DMS 273 (cell line): ENCODE results near the gene GSKIP.

Source experiments
- DNase-seq: peaks from one replicate; lab custom pipeline; 2025; ENCODE audit not compliant: unreplicated experiment; lab: John Stamatoyannopoulos, UW

GSKIP gene

DNA sequence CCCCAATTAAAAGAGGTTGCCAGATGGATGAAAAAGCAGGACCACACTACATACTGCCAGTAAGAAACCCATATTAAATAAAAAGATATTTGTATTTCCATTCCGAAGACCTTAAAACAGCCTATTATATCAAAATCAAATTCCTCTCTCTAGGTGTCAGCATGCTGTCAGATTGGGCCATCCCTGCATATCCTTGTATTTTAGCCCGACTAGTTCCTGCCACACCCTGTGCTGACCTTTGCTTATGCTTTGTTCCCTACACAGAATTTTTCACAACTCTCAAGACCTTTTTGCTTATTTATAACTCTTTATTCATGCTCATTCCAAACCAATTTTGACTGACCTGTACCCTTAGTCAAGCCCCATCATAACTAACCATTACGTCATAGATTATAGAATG, 12.8 kb downstream of the GSKIP start:
- DNase-seq = no peak

DNA sequence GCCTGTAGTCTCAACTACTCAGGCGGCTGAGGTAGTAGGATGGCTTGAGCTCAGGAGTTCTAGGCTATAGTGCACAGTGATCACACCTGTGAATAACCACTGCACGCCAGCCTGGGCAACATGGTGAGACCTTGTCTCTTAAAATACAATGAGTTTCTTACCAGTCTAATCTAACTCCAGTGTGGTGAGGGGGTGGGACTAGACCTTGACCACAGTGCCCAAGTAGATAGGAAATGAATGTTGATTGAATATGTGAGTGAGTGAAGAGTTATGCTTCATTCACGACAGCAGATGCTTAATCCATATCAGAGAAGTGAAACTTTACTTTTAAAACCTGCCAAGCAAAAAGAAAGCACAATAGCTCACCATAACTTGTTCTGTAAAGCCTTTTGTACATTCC, 17.4 kb downstream of the GSKIP start:
- DNase-seq = no peak

DNA sequence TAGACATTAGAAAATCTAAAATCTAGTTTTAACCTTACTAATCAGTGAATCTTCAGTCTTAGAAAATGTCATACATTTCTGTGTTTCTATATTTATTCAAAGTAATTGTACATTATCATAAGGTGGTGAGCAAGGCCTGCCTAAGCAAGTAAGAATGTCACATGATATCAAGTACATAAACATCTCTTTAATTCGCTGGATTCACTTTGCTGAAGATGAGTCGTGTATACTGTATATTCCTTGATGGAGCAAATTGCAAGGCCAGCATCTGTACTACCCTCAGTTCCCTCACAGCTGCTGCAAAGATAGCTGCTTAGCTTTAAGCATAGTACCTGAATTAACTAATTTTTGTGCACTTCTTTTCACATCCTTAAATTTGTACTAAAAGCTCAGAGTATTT, 20.1 kb downstream of the GSKIP start:
- DNase-seq = no peak

DNA sequence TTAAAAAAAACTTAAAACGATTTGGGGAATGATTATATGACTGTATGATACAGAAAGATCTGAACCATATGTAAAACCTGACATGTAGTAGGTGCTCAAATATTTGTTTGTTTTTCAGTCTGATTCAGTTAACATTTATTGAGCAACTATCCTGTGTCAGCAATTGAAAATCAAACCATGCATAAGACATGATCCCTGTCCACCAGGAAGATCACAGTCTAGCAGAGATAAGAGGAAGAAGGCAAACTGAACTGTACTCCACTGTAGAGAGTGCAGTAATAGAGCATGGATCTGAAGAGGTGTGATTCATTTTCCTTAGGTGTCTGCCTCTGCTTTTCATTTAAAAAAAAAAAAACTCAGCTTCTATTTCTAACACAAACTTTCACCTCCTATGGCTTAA, 20.7 kb downstream of the GSKIP start:
- DNase-seq = no peak

DNA sequence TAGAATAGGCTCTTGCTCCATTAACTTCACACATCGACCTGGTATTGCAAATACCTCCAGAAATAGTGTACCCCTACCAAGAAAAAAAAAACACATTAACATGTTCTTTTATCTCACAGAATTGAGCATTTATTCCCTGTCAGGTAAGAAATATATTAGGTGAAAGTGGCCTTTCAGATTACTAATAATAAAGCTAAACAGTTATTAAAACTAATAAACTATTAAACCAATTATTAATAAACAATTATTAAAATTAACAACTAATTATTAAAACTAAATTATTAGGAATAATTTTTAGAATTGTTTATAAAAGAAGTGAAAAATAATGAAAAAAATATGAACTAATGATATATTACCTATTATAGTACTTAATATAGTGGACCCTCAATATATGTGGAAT, 21.4 kb downstream of the GSKIP start:
- DNase-seq = no peak

DNA sequence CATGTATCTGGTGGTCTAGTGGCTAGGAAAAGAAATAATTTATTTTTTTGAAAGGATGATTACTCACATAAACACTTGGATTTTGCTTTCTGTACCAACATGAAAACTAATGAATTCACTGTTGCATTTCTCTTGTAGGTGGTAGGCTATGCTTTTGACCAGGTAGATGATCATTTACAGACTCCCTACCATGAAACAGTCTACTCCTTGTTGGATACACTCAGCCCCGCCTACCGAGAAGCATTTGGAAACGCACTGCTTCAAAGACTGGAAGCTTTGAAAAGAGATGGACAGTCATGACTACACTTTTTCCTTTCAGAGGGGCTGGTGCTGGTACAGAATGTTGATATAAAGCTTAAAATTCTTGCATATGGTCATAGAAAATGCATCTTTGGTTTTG, 22.1 kb downstream of the GSKIP start:
- no peak for DNase-seq

DNA sequence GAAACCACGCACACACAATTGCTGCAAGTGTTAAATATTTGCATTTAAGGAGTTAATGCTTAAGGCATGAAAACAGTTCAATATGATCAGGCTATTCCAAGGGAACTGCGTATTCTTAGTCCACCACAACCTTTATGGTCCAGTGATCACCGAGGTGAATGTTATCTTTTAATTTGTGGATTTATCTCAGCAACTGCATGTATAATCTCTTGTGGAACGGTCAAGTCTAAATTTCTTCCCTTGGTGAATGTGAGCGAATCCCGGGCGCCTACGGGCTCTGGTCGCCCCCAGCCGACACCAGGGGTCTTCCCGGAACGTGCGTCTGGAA, 27.6 kb downstream of the GSKIP start:
- DNase-seq = peak; percentile 47

DNA sequence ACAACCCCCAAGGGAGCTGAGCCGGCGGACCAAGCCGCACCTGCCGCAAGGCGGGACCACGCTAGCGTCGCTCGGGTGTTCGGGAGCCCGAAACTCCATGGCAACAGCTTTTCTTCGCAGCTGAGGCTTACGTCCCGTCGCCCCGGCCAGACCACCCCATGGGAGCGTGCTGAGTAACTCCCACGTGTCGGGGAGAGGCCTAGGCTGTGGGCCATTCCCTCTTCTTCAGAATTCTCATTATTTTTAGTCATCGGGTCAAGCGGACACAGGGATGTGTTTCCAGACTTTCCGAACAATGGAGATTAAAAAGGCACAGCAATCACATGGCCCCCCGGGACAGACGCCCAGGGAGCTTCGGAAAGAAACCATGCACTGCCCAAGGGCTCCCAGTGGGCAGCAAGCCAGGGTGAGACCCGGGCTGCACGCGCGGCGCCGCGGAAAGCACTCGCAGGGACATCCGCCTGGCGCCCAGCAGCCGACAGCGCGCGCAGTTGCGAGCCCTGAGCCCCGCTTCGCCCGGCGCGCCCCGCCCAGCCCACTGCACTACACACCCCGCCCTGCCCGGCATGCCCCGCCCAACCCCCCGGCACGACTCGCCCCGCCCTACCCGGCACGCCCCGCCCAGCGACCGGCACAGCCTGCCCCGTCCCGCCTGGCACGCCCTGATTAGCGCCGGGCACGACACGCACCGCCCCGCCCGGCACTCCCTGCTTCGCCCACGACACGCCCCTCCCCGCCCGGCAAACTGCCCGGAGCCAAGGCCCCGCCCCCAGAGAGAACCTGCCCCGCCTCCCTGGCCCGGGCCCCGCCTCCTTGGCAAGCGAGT, 28.2 kb downstream of the GSKIP start:
- peak; percentile 96 for DNase-seq

DNA sequence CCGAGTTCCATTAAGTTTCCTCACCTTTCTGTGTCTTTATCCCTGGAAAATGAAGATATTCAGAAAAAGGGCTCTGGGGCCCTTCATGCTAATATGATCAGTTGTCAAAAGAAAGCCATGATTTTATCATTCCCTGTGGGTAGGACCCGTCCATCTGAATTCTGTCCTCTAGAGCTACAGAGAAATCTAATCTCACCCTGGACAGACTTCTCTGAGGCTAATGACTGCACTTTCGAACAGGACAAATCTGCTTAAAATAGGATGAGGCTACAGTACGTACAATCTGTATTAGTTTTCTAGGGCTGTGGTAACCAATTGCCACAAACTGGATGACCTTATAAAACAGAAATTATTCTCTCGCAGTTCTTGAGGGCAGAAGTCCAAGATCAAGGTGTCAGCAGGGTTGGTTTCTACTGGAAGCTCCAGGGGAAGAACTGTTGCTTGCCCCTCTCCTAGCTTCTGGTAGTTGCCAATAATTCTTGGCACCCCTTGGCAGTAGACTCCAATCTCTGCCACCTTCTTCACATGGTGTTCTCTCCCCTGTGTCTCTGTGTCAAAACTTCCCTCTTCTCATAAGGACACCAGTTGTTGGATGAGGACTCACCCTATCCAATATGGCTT, 29.9 kb downstream of the GSKIP start:
- no peak for DNase-seq

DNA sequence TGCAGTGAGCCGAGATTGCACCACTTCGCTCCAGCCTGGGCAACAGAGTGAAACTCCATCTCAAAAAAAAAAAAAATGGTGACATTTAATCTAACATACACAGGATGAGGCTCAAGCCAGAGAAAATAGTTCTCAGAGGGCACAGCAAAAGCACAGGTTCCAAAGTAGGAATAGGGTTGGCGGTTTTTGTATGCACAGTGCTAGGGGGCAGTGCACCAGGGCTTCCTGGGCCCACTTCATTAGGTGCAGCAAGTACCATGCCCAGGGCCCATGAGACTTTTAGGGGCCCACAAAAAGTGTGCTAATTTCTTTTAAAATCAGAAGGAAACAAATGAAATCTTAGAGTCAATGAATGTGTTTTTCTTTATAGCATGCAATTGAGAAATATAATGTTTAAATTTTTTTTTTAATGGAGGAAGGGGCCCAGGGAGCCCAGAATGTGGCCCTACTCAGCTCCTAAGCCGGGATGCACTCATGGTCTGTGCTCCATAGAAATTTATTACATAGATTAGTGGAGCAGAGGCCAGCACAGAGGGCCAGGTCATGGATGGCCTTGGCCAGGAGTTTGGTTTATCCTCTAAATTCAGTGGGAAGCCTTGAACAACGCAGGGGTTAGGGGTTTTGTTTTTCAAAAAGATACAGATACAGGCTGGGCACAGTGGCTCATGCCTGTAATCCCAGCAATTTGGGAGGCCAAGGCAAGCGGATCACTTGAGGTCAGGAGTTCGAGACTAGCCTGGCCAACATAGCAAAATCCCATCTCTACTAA, 30.9 kb downstream of the GSKIP start:
- DNase-seq = no peak

DNA sequence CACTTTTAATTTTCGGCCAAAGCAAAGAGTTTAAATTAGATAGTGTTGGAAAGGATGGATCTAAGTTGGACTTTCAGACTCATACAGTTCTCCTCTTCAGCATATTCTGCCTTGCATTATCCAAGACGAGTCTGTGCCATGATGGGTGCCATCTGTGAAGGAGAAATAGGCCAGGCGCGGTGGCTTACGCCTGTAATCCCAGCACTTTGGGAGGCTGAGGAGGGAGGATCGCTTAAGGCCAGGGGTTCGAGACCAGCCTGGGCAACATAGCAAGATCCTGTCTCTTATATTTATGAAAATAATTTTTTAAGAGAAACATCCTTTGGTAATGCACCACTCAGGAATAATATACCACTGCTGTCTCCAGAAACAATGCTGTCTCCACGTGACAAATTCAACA, 35.1 kb downstream of the GSKIP start:
- DNase-seq = no peak

DNA sequence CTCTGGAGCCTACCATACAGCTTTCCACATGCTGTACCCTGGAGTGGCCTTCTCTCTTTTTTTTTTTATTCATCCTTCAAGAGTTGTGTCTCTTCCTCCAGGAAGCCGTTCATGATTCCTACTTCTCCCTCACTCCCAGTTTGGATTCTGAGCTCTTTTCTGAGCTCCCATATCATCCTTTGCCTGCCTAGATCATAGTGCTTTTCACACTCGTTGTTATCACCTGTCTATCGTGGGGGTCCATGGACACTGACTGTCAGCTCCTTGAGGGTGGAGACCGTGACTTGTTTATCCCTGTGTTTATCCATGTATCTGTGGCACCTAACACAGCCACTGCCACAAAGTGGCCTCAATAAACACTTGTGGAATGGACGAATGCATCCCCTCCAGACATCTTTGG, 35.6 kb downstream of the GSKIP start:
- DNase-seq = no peak

DNA sequence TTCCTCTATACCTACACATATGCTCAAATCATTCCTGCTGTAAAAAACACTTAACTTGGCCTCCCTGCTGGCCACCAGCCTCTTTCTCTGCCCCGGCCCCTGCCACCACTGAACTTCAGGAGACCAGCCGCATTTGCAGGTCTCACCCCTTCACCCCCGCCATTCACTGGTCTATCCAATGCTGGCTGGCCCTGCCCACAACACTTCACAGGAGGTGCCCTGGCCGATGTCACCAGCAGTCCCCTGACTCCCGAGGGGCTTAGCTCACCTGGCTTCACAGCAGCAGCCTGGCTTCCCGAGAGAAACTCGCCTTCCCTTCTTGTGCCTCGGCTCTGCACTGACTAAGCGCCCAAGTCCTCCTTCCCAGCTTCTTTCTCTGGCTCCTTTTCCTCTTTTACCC, 36.1 kb downstream of the GSKIP start:
- DNase-seq = no peak

DNA sequence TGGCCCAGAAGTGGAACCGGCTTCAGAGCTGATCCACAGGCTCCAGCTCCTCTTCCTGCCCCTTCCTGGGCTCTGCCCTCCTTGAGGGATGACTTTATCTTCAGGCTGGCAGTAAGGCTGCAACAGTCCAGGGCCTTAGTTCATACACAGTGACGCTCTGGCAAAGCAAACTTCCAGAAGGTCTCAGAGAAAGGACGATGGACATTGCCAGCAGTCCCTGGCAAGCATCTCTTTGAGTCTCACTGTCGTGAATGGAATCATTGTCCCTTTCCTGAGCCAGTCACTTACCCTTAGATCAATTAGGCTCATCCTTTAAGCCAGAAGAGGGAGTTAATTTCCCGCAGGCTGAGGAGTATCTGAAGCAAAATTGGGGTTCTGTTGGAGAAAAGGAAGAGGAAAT, 37.2 kb downstream of the GSKIP start:
- no peak for DNase-seq

DNA sequence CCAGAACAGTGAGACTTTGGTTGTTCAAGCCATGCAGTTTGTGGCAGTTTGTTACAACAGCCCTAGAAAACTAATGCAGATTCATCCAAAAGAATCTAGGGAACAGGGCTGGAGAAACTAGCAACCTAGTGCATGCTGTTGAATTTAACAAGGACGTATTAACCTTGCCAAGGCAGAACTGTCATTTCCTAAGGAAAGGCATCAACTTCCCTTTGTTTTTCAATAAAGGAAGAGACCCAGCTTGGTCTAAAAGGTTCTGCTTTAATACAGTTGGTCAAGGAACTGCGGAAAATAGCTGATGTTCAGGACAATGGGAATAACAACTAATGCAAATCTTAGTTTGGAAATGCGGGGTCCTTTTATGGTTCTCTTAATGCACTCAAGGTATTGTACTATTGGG, 40.1 kb downstream of the GSKIP start:
- no peak for DNase-seq

DNA sequence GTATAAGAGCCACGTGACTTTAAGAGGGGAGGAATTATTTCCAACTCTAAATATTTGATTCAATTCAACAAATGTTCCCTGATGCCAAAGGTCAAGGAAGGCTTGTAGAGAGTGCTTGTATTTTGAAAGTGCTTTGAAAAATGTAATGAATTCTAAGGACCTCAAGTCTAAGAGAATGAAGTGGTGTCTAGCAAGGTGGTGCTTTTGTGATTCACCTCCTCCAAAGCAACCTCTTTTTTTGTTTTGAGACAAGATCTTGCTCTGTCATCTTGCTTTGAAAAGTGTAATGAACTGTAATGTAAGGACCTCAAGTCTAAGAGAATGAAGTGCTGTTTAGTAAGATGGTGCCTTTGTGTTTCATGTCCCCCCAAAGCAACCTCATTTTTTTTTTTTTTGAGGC, 42.4 kb downstream of the GSKIP start:
- no peak for DNase-seq

DNA sequence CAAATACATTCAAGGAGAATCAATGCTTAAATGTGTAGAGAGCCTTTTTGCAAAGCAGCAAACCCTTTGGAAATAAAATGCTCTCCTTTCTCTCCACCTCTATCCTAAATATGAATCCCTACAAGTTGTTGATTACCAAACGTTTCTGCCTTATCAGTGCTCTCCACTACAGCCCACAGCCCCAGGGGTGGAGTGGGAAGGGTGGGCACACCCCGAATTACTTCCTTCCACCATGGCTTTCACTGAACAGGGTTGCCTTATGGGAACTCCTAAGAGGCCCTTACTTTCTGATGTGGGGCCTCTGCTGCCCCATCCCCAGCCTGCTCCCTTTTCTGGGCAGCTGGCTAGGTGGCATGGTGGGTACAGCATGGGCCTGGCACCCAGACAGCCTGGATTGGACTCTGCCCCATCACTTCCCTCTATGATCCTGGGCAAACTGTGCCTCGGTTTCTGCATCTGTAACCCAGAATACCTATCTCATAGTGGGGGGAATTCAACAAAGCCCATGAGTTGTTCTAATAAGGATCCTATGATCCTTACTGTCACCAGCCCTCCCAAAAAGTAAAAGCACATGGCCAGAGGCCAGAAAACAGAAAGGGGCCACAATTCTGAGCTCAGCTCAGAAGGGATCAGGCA, 44.7 kb downstream of the GSKIP start:
- no peak for DNase-seq

DNA sequence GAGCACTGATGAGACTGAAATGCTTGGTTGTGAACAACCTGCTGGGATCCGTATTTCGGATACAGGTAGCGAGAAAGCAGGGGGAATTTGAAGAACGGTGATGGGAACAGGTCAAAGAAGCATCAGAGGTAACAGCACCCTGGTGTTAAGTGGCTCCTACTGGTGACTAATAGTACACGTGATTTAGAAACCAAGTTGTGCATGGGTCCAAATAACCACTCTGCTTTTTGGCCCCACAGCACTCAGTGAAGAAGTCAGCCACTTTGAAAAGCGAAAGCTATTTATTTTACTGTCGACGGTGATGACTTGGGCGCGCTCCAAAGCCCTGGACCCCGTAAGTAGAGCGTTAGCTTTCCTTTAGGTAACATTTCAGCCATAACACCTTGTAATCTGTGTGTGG, 45.3 kb downstream of the GSKIP start:
- DNase-seq = no peak

DNA sequence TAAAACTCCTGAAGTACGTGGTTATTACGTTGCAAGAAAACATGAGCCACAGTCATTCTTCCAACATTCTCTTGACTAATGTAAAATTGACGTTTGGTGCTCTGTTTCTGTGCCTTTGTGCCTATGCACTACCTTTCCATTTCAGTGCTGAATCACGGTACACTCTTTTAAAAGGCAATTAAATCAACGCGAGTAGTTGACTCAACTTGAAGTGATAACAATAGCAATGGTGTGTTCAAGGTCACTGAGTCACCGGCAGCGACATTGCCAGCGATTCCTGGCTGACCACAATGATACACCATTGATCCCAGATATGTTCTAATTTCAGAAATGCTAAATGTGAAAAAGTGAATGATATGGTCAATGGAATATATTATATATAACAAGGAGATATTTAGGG, 46.4 kb downstream of the GSKIP start:
- DNase-seq = no peak

DNA sequence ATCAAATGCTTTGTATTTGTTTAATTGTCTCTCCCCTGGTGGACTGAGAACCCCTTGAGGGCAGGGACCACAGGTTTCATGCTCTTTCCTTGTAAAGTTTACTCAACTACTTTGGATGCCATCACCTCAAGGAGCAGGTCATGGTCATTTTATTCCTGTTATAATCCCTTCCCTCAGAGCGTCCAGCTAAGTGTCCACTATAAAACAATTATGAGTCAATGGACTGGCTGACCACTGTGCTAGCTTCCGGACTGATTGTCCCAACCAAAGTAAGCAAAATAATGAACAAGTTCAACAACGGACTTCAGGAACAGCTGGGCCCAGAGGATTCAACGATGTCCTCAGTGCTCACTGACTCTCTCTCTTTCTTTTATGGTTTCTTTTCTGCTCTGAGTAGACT, 46.8 kb downstream of the GSKIP start:
- no peak for DNase-seq

DNA sequence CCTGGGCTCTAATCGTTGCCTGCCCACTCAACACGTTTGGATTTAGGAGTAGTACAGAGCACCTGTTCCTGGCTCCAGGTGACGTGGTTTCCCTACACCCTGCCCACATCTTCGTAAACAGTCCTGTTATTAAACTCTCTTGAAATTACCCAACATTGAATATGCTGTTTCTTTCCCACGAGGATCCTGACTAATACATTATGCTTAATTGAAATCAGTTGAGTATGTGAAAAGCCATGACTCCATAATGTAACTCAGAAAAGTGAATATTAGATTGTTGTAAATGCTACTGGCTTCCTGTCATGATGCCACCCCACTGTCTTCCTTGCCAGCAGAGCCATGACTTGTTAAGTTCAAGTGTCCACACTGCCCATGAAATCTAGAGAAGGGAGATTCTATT, 50.2 kb downstream of the GSKIP start:
- DNase-seq = no peak

DNA sequence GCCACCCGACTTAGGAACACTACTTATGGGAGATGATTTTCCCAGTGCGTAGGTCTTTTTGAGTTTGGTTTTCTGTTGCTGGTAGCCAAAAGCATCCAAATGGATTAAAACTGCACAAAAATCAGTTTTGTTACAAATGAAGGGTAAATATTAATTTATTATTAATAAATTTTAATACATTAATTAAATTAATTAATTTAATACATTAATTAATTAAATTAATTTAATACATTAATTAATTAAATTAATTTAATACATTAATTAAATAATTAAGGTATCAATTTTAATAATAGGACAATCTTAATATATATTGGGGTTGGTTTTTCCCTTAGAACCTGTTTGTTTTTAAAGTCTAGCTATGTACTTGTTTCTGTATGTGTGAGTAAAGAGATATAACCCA, 52.2 kb downstream of the GSKIP start:
- no peak for DNase-seq
